Glomerular visceral epithelial cell (primary cell): Measurements from ENCODE around the gene CD101.

Experiments
- DNase-seq: peaks from one replicate; pipeline ENCODE4 v3.0.0-alpha.2; 2016; ENCODE audit errors: extremely low spot score

CD101 gene

DNA sequence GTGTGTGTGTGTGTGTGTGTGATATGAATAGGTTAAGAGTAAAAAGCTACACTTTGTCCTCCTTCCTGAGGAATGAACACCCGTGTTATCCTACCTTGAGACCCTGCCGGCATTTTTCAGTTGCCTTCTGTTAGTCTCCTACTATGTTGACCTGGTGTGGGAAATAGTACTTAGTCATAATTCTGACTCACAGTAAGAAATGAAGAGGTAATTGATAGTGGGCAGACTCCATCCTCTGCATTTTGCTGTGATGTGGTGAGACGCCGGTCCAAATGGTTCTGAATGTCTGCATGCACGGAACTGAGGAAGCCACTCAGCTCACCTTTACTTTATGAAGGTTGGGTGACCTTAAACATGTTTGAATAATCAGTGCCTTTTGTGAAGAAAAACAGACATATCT lies 12.6 kb downstream of the CD101 start:
- peak; percentile 50 for DNase-seq

DNA sequence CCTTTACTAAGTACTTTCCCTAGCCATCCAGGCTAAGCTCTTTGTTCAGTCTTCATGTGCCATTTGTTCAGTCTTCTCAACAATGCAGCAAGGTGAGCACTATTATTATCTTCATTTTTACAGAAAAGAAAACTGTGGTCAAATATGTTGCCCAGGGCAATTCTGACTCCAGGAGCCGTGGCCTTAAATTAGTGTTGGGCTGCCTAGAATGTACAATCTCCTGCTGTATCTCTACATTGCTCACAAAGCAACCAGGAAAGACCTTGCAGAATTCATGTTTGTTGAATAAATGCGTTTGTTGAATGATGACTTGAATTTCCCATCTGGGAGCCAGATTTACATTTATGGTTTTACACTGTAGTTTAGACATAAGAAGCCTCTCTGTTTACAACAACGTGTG lies 14.2 kb downstream of the CD101 start:
- DNase-seq = no peak

DNA sequence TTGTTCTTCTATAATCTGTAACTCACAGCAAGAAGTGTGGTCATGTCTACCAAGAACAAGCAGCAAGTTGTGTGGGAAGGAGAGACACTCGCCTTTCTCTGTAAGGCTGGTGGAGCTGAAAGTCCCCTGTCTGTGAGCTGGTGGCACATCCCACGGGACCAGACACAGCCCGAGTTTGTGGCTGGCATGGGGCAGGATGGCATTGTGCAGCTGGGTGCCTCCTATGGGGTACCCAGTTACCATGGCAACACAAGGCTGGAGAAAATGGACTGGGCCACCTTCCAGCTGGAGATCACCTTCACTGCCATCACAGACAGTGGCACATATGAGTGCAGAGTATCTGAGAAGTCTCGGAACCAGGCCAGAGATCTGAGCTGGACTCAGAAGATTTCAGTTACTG lies 15.5 kb downstream of the CD101 start:
- DNase-seq = no peak

DNA sequence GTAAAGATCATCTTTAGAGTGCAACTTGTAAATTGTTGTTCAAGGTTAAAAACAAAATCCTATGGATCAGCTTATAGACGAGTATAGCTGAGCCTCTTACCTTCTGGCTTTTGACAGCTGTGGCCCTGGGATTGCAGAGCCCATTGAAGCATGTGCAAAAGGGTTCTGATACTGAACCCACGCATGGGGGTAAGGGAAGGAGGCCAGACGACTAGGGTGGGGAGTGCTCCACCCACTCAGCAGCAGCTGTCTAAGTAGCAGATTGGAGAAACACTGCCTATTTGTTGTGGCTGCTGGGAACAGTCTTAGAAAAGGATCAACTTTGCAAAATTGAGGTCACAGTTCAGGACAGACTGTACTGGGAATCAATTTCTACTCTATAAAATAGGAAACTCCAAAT lies 16.1 kb downstream of the CD101 start:
- no peak for DNase-seq

DNA sequence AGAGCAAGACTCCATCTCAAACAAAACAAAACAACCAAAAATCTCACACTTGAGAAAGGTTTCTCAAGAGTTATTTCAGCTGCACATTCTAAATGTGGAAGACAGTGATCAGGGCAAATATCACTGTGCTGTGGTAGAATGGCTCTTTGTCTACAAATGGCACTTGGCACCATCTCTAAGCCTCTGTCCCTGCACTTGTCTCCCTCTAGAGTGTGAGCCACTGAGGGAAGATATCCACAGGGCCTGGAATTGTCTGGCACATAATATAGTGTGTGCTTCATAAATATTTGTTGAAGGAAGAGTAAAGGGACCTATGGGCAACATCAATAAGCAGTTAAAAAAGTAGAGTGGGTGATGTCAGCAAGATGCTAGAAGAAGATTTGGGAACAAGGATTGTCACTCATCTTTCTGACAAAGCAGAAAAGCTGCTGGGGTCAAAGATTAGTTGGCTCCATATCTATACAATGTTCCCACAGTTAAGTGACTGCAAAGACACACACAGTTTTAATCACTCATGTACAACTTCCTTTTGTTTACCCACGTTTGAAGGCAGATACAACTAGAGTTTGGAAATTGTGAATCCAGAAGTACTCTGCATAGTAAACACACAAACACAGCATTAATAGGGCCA lies 19.1 kb downstream of the CD101 start:
- no peak for DNase-seq

DNA sequence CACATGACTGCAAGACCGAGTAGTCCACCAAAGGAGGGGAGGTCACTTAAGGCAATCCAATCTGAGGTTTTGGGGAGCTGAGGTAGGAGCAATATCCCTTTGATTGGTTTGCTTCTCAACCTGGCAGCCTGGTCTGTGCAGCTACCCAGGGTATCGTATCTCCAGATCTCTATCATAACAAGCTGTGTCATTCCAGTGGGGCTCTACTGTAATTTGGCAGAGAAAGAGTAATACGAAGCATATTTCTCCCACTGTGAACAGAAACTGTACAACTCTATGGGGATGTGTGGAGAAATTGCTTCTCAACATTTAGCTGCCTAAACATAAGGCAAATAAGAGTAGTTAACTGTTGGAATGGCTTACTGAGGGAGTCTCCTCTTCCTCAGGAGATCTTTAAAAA lies 20.6 kb downstream of the CD101 start:
- DNase-seq = no peak

DNA sequence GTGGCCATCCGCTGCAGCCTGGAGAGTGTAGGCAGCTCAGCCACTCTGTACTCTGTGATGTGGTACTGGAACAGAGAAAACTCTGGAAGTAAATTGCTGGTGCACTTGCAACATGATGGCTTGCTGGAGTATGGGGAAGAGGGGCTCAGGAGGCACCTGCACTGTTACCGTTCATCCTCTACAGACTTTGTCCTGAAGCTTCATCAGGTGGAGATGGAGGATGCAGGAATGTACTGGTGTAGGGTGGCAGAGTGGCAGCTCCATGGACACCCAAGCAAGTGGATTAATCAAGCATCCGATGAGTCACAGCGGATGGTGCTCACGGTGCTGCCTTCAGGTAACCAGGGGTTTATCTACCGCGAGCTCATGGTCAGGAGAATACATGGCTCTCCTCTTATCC lies 24.0 kb downstream of the CD101 start:
- DNase-seq = no peak

DNA sequence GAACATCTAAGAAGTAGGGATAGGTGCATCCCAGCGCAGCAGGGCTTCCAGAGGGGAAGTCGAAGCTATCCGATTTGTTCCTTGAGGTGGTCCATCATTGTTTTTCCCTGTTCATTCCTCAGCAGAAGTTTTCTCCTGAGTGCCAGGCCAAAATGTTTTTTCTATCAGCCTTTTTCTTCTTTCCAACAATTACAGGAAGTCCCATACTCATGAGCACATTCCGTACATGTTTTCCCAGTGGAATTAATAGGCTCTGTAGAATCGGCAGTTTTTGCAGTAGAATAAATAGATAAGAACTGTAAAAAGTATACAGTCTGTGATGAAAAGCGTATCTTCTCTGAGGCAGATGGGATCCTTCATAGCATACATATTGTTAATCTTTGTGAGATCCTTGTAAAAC lies 24.8 kb downstream of the CD101 start:
- no peak for DNase-seq

DNA sequence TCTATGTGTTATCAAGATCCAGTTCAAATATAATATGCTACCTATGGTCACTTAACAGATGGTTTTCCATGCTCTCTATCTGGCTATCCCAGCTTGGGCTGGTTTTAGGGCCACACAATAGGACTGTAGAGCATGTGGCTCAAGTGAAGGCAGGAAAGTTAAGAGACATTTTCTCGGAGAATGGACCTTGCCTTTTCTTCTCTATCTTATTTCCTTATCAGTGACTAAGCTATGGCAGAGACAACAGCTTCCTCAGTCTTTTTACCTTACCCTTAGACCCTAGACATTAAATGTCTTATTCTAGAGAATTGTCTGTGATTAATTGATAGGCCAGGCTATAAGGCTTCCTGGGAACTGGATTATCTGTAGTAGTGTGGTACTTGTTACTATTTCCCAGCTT lies 28.1 kb downstream of the CD101 start:
- DNase-seq = no peak

DNA sequence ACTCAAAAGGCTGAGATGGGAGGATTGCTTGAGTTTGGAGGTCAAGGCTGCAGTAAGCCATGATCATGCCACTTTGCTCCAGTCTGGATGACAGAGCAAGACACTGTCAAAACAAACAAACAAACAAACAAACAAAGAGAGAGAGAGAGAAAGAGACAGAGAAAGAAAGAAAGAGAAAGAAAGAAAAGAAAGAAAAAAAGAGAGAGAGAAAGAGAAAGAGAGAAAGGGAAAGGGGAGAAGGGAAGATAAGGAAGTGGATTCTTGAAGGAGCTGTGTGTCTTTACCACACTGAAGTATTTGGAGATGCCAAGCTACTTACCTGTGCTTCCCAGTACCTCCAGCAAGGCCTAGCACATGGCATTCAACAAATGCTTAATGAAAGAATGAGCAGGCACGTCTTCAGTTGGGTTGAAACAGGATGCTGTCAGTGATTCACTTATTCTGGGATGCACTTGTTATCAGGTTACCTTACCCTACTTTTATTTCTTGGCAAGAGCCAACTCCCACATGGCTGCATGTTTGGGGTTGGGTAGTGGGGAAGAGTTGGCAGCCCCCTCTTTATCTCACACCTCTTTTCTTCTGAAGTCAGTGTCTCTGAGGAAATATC lies 28.8 kb downstream of the CD101 start:
- no peak for DNase-seq

DNA sequence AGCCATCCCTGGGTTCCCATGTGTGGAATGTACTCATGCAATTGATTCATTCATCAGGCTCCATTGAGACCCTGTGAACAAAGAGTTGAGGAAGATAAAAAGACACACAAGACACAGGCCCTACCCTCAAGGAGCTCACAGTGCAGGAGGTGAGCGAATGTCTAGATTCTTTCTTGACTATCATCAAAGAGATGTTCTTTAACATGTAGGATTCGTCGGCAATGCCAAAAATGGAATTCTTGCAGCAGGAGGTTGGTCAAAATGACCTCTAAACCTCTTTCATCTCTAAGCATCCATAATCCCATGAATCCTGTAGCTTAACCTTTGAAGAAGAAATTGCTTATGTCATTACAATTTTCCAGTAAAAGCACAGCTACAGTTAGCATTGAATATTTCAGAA lies 30.7 kb downstream of the CD101 start:
- no peak for DNase-seq

DNA sequence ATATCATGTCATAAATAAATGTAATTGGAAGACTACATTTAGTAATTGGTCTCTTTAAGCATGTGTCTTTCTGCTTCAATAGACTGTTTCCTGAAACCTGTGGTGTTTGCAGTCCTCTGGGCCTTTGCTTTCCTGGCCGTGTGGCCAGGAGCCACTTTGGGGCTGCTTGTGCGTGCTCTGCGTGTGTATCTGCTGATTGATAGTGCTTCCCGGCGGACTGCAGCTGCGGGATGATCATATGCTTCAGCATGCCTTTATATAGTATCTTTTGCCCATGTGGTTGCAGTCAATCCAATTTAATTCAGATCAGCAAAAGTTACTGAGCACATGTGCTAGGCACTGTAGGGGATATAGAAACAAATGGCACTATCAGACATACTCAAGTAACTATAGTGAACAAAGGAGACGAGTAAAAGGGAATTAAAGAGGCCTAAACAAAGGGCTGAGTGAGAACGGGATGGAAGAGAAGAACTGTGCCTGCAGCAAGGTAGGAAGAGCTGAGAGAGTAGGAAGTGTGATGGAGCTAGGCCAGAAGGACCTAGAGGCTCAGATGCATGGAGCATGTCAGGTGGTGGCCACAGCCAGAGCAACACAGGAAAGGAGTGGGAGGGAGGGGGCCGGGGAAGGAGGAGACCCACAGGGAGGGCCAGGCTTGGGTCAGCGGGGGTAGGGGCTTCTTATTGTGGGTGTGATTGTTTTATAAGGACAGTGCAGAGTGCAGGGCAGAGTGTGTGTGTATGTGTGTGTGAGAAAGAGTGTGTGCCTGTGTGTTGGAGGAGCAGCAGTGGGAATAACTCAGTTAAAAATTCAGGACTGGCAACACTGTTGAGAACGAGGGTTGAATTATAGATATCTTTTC lies 31.4 kb downstream of the CD101 start:
- DNase-seq = no peak

DNA sequence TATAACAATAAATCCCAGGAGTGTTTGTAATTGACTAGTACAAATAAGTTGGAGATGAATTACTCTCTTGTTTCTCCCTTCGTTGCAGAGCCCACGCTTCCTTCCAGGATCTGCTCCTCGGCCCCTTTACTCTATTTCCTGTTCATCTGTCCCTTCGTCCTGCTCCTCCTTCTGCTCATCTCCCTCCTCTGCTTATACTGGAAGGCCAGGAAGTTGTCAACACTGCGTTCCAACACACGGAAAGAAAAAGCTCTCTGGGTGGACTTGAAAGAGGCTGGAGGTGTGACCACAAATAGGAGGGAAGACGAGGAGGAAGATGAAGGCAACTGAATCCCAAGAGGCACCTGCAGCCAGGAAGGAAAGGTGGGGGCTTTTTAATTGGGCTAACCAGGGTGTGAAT lies 32.2 kb downstream of the CD101 start:
- no peak for DNase-seq

DNA sequence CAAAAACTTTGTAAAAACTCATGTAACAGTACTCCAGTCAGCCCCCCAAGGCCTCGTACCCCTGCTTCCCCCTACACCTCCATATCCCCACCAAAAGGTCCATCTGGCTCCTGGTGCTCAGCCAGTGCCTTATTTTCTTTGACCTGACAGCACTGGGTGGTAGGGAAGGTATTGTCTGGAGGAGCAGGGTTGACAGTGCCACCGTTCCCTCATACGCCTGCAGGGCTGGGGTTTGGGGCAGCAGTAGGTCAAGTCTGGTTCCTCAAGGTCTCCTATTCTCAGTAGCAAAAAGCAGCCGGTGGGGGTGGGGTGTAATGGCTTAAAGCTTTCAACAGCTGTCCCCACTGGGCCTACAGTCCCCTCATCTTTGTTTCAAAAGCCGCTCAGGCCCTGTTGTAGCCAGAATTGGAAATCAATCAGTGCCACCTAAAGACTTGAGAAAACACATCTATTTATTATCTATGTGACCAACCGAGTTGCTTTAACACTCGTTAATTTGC lies 33.3 kb downstream of the CD101 start:
- no peak for DNase-seq

DNA sequence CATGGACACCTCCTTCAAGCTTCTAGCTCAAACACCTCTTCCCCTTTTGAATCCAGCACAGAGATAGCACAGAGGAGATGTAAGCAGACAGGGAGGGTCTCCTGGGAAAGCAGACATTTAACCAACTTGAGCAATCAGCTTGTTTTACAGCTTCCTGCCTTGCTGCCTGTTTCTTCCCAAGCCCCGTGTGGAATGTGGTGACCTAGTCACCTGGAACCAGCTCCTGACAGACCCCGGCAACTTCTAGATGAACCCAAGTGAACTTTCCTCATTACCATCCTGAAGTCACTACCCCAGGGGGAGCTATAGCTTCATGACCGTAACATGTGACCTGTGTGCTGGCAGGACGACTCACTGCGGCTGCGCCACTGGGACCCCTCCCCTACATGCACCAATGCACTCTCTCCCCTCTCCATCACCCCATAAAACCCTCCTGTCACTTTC lies 34.5 kb downstream of the CD101 start:
- peak; percentile 57 for DNase-seq

DNA sequence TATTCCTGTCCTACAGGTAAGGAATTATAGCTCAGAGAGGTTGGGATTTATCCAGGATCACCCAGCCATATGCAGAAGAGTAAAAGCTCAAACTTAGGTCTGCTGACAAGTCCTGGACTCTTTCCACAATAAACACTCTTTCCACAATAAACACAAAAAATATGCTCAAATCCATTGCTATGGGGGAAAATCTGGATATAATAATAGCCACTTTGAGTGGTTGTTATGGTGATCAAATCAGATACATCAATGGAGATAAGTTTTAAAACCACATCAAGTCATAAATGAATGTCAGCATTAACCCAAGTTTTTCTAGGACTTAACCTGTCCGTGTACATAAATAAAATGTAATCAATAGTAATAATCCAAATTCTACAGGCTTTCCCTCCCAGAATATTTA lies 36.2 kb downstream of the CD101 start:
- no peak for DNase-seq

DNA sequence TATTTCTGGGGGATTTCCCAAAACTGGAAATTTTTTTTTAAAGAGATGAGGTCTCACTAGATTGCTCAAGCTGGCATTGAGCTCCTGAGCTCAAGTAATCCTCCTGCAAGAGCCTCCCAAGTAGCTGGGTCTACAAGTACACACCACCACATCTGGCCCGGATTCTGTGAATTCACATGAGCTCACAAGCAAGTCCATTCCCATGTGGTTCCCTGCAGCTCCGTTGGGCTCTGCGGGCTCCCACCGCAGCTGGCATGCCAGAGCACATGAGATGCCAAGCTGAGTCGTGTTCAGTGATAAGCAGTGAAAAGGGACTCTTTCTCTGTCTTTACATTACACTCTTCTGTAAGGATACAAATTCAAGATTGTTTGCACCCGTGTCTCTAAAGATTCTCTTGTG lies 36.7 kb downstream of the CD101 start:
- DNase-seq = no peak

DNA sequence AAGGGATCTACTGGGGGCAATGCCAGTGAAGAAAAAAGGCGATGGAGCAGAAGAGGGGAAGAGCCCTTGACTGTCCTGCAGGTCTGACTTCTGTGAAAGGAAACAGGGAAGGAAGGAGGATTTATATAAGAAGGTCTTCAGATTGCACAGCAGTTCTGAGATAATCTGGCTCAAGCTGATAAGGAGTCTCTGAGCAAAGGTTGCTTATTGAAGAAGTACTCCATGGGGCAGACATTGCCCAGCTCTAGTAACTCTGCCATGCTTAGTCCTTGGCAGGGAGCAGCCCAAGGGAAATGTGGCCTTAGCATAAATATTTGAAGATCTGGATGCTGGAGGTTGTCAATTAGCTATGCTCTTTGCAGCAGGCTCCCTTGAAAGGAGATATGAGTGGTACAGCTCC lies 42.7 kb downstream of the CD101 start:
- DNase-seq = no peak

DNA sequence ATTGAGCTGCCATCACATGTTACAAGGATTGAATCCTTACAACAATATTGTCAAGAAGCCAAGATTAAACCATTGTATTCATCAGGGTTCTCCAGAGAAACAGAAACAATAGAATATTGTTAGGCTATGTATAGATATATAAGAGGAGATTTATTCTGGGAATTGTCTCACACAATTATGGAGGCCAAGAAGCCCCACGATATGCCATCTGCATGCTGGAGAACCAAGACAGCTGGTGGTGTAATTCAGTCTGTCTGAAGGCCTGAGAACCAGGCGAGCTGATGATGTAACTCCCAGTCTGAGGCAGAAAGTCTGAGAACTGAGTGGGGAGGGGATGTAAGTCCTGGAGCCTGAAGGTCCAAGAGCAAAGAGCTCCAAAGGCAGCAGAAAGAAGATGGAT lies 44.1 kb downstream of the CD101 start:
- DNase-seq = no peak

DNA sequence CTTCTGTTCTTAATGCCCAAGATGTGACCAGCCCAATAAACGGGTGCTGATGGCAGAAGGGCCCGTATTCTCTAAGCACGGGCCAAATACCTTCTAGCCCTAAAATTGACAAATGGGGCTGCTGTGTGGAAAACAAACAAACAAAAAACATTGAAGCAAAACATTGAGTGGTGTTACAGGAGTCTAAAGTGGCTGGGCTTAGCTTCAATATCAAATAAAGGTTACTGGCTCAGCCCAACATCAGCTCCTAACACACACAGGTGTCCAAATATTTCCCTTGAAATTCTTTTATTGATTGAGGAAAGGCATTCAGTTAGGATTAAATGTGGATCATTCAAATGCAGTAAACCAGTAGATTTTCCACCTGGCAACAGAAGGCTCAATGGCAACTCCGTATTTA lies 45.2 kb downstream of the CD101 start:
- no peak for DNase-seq

DNA sequence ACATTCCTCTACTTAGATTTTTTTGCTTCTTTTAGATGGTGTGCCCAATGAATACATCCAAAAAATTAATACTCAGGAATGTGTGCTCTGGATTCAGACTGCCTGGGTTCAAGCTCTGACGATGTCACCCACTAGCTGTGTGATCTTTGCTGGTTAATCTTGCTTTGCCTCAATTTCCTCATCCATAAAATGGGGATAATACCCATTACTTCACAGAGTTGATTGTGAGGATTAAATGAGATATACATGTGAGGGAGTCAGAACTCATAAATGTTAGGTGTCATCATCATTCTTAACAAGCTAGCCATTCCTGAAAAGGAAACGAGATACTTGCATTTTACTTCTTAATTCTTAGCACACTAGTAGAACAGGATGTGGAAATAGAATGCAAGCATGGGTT lies 45.7 kb downstream of the CD101 start:
- no peak for DNase-seq

DNA sequence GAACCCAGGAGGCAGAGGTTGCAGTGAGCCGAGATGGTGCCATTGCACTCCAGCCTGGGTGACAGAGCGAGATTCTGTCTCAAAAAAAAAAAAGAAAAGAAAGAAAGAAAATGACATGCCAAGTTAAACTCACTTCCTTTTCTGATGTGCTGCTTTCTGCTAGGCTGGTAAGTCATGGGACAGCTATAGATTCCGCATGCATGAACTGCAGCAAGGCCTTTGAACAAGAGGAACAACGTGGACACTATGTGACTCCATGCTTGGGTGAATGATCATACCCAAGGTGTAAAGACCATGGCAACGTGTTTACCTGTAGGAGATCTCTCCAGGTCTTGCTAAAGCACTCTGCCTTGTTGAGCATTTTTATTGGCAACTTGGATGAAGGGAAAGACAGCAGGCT lies 48.3 kb downstream of the CD101 start:
- no peak for DNase-seq
